Neural cell (in vitro differentiated cells): ENCODE measurements around the gene MYCBP2. TPM values are rescaled to one million over a fixed set of nuclear protein-coding genes. Genes with fewer than 3 reads are reported as not detected.

Experiments
- H2AFZ ChIP-seq: fragments of 200-600, 300-800 bp; sonication (generic), shearing (Covaris generic); 2 replicates; pipeline ENCODE4 v1.6.0; 2014; ENCODE audit warnings: low read depth, mild to moderate bottlenecking, antibody characterized with exemption, low read length, moderate library complexity
- H3F3A ChIP-seq: fragments of 200-600 bp; shearing (Covaris generic); 2 replicates; pipeline ENCODE4 v1.6.1; 2016; ENCODE audit warnings: mild to moderate bottlenecking, moderate library complexity, mixed read lengths, antibody characterized with exemption, low read length; ENCODE audit not compliant: insufficient read depth, poor library complexity, severe bottlenecking
- H3K27ac ChIP-seq: fragments of 200-600, 300-800 bp; sonication (generic), shearing (Covaris generic); 2 replicates; pipeline ENCODE4 v1.5.1; 2014; ENCODE audit warnings: mild to moderate bottlenecking, low read length, moderate library complexity
- H3K27me3 ChIP-seq: fragments of 300-800, 200-600 bp; sonication (generic), shearing (Covaris generic); 2 replicates; pipeline ENCODE4 v1.6.0; 2014; ENCODE audit warnings: mild to moderate bottlenecking, low read depth, low read length, moderate library complexity; ENCODE audit not compliant: insufficient read depth
- H3K36me3 ChIP-seq: fragments of 300-800, 200-600 bp; sonication (generic), shearing (Covaris generic); 2 replicates; pipeline ENCODE4 v1.5.1; 2014; ENCODE audit warnings: mild to moderate bottlenecking, antibody characterized with exemption, low read length, moderate library complexity; ENCODE audit not compliant: insufficient read depth
- H3K4me2 ChIP-seq: fragments of 300-800, 200-600 bp; sonication (generic), shearing (Covaris generic); 2 replicates; pipeline ENCODE4 v1.6.0; 2014; ENCODE audit warnings: mild to moderate bottlenecking, low read length
- H3K4me3 ChIP-seq: fragments of 300-800, 200-600 bp; sonication (generic), shearing (Covaris generic); 2 replicates; pipeline ENCODE4 v1.5.1; 2014; ENCODE audit warnings: mild to moderate bottlenecking, low read length, moderate library complexity
- H3K79me2 ChIP-seq: fragments of 200-600 bp; shearing (Covaris generic); replicated peaks from 2 replicates; pipeline ENCODE4 v1.6.0; 2014; ENCODE audit warnings: mild to moderate bottlenecking, low read length, moderate library complexity; ENCODE audit not compliant: insufficient read depth
- H3K9ac ChIP-seq: fragments of 300-800, 200-600 bp; sonication (generic), shearing (Covaris generic); 2 replicates; pipeline ENCODE4 v1.6.1; 2016; ENCODE audit warnings: mild to moderate bottlenecking, low read length, mixed read lengths
- H3K9me2 ChIP-seq: fragments of 200-600 bp; shearing (Covaris generic); 2 replicates; pipeline ENCODE4 v1.6.1; 2016; ENCODE audit warnings: mild to moderate bottlenecking, low read length, mixed read lengths; ENCODE audit not compliant: insufficient read depth
- H3K9me3 ChIP-seq: fragments of 200-600, 300-800 bp; sonication (generic), shearing (Covaris generic); 2 replicates; pipeline ENCODE4 v1.6.1; 2016; ENCODE audit warnings: mild to moderate bottlenecking, mixed run types, low read length, moderate library complexity, mixed read lengths
- H4K20me1 ChIP-seq: fragments of 200-600 bp; shearing (Covaris generic); 2 replicates; pipeline ENCODE4 v1.6.1; 2016; ENCODE audit warnings: mild to moderate bottlenecking, mixed run types; ENCODE audit not compliant: insufficient read depth
- EP300 ChIP-seq: fragments of 450-650 bp; conservative IDR thresholded peaks from 2 replicates; pipeline ENCODE4 v1.6.1; 2014; ENCODE audit warnings: antibody characterized with exemption, mild to moderate bottlenecking, moderate library complexity; ENCODE audit not compliant: poor library complexity, severe bottlenecking
- EZH2 ChIP-seq: fragments of 200-600, 300-800 bp; shearing (Covaris generic), sonication (generic); IDR thresholded peaks from 2 replicates; pipeline ENCODE4 v1.6.1; 2014; ENCODE audit warnings: antibody characterized with exemption, low read length, borderline replicate concordance, mild to moderate bottlenecking; ENCODE audit not compliant: insufficient read depth, poor library complexity, severe bottlenecking
- MXI1 ChIP-seq: fragments of 450-650 bp; conservative IDR thresholded peaks from 2 replicates; pipeline ENCODE4 v1.6.1; 2014; ENCODE audit warnings: antibody characterized with exemption, mild to moderate bottlenecking; ENCODE audit not compliant: poor library complexity, severe bottlenecking
- POLR2AphosphoS5 ChIP-seq: IDR thresholded peaks from 2 replicates; pipeline ENCODE4 v1.6.1; 2012
- RAD21 ChIP-seq: fragments of 450-650 bp; conservative IDR thresholded peaks from 2 replicates; pipeline ENCODE4 v1.6.1; 2014; ENCODE audit warnings: antibody characterized with exemption, mild to moderate bottlenecking, moderate library complexity
- SMC3 ChIP-seq: fragments of 450-650 bp; conservative IDR thresholded peaks from 2 replicates; pipeline ENCODE4 v1.6.1; 2014; ENCODE audit warnings: antibody characterized with exemption, mild to moderate bottlenecking, moderate library complexity; ENCODE audit not compliant: poor library complexity
- TAF1 ChIP-seq: IDR thresholded peaks from 2 replicates; pipeline ENCODE4 v1.6.1; 2012; ENCODE audit warnings: low read depth
- polyA plus RNA-seq: library from polyadenylated mRNA; depleted of rRNA; stranded (reverse); fragments of >200 nt; gene quantifications from 2 replicates; pipeline ENCODE4 v1.2.3, GENCODE V29; 2014
- TF ChIP-seq, protein P1 (sequence below): IDR thresholded peaks from 2 replicates; pipeline ENCODE4 v1.6.1; 2012; ENCODE audit warnings: borderline replicate concordance
- TF ChIP-seq, protein P2 (sequence below): fragments of 450-650 bp; IDR thresholded peaks from 2 replicates; pipeline ENCODE4 v1.5.1; 2014; ENCODE audit warnings: antibody characterized with exemption, mild to moderate bottlenecking, moderate library complexity; ENCODE audit not compliant: poor library complexity, severe bottlenecking

Gene MYCBP2
- polyA plus RNA-seq, 1 donor from 2014 or later = 135 TPM

DNA sequence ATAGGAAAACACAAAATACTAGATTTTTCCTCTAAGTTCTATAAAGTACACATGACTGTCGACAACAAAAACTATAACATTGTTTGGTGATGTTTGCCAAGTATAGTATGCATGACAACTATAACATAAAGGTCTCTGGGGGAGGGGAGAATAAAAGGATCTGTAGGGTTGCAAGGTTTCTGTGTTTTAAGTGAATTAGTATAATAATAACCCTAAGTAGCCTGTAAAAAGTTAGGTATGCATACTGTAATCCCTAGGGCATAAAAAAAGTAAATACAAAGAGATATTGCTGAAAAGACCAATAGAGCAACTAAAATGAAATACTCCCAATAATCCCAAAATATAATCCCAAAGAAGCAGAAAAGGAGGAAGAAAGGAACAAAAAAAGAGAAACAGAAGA, 14.6 kb downstream of the MYCBP2 start:
- Histone ChIP-seq H4K20me1 (no peaks in the 10 kb centered on the region), H3K9me3 (peaks cover 3% of the 10 kb centered on the region), H3K27ac (no peak overlapping the region), H3K4me3 (no peak overlapping the region), H3K9ac (no peak overlapping the region), H3K36me3 (no peaks in the 10 kb centered on the region), H3F3A (no peaks in the 10 kb centered on the region), H2AFZ (no peak overlapping the region), H3K4me2 (no peak overlapping the region), H3K9me2 (no peaks in the 10 kb centered on the region), H3K27me3 (no peaks in the 10 kb centered on the region), H3K79me2 (peaks cover 94% of the 10 kb centered on the region)
- TF ChIP-seq RAD21 (no peak), SMC3 (no peak), POLR2AphosphoS5 (no peak), EP300 (no peak), MXI1 (no peak), TAF1 (no peak), EZH2 (no peak)
- TF ChIP-seq, protein P1, sequence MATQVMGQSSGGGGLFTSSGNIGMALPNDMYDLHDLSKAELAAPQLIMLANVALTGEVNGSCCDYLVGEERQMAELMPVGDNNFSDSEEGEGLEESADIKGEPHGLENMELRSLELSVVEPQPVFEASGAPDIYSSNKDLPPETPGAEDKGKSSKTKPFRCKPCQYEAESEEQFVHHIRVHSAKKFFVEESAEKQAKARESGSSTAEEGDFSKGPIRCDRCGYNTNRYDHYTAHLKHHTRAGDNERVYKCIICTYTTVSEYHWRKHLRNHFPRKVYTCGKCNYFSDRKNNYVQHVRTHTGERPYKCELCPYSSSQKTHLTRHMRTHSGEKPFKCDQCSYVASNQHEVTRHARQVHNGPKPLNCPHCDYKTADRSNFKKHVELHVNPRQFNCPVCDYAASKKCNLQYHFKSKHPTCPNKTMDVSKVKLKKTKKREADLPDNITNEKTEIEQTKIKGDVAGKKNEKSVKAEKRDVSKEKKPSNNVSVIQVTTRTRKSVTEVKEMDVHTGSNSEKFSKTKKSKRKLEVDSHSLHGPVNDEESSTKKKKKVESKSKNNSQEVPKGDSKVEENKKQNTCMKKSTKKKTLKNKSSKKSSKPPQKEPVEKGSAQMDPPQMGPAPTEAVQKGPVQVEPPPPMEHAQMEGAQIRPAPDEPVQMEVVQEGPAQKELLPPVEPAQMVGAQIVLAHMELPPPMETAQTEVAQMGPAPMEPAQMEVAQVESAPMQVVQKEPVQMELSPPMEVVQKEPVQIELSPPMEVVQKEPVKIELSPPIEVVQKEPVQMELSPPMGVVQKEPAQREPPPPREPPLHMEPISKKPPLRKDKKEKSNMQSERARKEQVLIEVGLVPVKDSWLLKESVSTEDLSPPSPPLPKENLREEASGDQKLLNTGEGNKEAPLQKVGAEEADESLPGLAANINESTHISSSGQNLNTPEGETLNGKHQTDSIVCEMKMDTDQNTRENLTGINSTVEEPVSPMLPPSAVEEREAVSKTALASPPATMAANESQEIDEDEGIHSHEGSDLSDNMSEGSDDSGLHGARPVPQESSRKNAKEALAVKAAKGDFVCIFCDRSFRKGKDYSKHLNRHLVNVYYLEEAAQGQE = no peak
- TF ChIP-seq, protein P2, sequence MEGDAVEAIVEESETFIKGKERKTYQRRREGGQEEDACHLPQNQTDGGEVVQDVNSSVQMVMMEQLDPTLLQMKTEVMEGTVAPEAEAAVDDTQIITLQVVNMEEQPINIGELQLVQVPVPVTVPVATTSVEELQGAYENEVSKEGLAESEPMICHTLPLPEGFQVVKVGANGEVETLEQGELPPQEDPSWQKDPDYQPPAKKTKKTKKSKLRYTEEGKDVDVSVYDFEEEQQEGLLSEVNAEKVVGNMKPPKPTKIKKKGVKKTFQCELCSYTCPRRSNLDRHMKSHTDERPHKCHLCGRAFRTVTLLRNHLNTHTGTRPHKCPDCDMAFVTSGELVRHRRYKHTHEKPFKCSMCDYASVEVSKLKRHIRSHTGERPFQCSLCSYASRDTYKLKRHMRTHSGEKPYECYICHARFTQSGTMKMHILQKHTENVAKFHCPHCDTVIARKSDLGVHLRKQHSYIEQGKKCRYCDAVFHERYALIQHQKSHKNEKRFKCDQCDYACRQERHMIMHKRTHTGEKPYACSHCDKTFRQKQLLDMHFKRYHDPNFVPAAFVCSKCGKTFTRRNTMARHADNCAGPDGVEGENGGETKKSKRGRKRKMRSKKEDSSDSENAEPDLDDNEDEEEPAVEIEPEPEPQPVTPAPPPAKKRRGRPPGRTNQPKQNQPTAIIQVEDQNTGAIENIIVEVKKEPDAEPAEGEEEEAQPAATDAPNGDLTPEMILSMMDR = no peak

DNA sequence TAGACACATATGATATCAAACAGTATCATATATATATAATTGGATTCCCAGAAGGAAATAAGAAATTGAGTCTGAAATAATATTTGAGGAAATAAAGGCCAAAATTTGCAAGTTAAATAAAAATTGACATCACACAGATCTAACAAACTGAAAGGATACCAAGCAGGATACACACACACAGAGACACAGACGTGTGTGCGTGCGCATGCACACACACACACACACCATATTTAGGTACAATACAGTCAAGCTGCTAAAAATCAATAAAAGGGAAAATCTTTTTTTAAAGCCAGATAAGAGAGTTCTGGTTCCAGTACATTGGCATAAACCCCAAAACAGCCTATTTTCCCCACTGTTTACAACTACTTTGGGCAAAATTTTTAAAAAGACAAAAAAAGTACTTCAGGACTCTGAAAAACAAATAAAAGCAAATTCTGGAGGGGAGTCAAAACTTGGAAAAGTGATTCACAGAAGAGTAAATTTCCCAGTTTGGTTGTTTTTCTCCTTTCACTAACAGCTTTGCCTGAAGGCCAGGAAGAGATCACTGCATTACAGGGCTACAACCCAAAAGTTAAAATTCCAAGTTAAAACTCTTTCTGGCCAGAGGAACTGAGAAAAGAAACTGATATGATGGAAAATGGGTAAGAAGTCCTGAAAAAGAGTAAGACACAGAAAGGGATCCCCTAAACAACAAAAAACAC, 16.2 kb downstream of the MYCBP2 start:
- no peak overlapping the region for H2AFZ ChIP-seq

More for the DNA sequence above, 16.2 kb downstream of the MYCBP2 start:
- no peaks in the 10 kb centered on the region for H3K9me2 ChIP-seq
- no peaks in the 10 kb centered on the region for H3K36me3 ChIP-seq
- H3K27me3 ChIP-seq = no peaks in the 10 kb centered on the region
- H3K9ac ChIP-seq = no peak overlapping the region
- TF ChIP-seq, protein P1 = no peak
- TF ChIP-seq EZH2 = no peak
- no peak overlapping the region for H3K4me2 ChIP-seq
- H3K79me2 ChIP-seq = peaks cover 94% of the 10 kb centered on the region
- no peaks in the 10 kb centered on the region for H3F3A ChIP-seq
- H3K4me3 ChIP-seq = no peak overlapping the region
- H4K20me1 ChIP-seq = no peaks in the 10 kb centered on the region
- no peak overlapping the region for H3K27ac ChIP-seq
- peaks cover 3% of the 10 kb centered on the region for H3K9me3 ChIP-seq
